Stimulated activated CD4-positive, alpha-beta T cell treated with anti-CD3 and anti-CD28 coated beads, Interleukin-1b, Interleukin-23, amount 100 ng/mL, for 24 hours (primary cell): ENCODE data around the gene PIEZO1.

Source experiments
- DNase-seq, 4 experiments: peaks; one replicate each; pipeline ENCODE4 v3.0.0-alpha.2; 2020; ENCODE audit warnings: low read depth in 4 of 4, low spot score in 1 of 4

The PIEZO1 gene

DNA sequence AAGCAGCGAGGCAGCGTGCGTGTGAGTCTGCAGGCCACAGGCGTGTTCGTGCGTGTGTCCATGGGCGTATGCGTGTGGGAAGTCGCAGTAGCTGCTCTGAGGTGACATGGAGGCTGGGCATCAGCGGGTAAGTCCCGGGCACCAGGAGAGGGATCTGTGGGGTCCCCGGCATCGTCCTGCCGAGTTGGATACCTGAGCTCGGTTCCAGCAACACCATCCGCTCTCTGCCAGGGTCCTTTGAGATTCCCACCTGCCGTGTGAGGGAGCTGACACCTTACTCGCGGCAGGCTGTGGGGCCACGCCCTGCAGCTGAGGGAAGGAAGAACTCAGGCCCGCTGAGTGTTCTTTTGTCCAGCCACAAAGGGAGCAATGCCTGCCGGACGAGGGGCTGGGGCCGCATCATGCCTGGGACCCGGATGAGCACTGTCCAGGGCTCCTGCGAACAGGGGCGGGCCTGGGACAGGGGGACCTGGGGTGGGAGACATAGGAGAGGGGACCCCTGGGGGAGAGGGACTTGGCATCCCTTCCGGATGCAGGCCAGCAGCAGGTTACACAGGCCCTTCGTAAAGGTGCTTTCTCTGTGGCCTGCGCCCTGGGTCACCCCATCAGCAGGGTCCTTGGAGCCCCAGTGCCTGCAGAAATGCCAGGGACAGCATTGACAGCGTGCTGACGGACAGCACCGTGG is 93.7 kb downstream of the PIEZO1 start:
- no peak for DNase-seq

DNA sequence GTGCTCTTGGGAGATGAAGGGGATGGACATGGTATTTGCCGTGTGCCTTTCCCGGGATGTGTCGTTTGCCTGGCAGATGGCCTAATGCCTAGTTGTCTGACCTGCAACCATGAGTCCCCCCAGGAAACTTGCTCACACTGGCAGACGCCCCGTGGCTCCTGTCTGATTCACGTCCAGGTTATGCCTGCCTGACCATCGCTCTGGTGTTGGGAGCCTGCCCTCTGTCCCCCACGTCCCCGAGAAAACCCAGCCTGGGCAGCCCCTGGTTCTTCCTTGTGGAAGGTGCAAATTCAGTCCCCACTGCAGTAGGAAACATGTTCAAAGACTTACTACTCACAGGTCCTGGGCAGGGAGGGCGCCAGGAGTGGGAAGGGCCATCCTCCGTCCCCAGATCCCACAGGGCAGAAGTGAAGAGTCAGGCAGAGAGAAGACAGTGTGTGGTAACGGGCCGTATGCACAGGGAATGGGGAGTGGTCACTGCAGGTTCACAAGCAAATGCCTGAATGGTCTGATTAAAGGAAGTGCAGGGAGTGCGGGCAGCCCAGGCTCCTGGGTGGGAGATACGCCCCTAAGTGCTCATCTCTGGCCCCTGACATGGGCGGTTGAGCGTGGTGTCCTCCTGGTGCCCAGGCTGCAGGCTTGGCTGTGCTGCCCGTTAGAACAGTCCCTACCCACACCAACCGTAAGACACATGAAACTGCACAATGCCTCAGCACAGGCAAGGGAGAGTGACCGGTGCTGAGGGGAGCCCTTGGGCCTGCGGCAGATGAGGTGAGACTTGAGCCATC is 94.5 kb downstream of the PIEZO1 start:
- DNase-seq = no peak

DNA sequence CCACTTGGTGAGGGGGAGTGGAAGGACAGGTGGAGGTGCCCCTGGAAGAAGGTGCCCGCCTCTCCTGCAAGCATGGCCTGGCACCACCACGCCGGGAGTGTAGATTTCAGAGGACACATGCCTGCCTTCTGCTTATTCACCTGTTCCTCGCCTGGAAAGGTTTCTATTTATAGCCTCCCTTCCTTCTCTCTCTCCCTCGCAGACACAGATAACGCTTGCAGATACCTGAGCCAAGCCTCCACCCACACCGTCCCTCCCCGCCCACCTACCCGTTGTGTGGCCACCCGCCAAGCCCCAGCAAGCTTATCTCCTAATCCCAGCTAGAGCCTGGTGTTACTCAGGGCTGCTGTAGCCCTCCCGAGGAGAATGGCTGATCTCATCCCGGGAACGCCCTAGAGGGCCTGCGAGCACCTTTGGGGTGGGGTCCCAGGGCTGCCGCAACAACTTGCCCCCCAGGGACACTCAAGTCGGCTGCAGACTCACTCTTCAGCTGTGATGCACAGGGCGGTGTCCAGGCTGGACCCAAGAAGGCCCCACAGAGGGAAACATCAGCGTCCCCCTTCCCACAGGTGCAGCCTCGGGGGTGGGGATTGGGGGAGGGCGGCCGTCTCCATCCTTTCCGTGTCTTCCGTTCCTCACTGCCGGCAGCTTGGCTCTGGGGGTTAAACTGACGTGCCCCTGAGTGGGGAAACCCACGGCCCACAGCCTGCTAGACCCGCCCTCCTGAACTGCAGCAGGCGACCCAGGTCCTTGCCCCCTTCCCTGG is 96.8 kb downstream of the PIEZO1 start:
- no peak for DNase-seq

DNA sequence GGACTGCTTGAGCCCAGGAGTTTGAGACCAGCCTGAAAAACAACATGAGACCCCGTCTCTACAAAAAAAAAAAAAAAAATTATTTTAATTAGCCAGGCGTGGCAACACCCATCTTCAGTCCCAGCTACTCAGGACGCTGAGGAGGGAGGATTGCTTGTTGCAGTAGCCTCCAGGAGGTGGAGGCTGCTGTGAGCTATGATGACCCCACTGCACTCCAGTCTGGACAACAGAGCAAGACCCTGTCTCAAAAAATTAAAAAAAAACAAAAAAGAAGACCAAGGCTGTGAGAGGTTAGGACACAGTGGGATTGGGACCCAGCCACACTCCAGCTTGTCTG is 97.4 kb downstream of the PIEZO1 start:
- DNase-seq = no peak

DNA sequence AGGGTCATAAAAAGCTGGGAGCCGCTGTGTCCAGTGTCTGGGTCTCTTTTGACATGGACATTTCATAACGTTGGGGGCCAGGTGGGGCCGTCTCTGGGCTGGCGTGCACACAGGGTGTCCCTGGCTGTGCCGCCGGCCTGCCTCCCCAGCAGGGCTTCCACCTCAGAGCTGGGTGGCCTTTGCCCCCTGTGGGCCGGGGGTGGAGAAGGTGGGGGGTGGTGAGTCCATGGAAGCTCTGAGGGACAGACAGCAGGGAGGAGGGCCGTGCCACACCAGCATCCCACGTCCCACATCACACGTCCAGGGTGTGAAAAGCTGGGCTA is 97.8 kb downstream of the PIEZO1 start:
- DNase-seq = no peak

DNA sequence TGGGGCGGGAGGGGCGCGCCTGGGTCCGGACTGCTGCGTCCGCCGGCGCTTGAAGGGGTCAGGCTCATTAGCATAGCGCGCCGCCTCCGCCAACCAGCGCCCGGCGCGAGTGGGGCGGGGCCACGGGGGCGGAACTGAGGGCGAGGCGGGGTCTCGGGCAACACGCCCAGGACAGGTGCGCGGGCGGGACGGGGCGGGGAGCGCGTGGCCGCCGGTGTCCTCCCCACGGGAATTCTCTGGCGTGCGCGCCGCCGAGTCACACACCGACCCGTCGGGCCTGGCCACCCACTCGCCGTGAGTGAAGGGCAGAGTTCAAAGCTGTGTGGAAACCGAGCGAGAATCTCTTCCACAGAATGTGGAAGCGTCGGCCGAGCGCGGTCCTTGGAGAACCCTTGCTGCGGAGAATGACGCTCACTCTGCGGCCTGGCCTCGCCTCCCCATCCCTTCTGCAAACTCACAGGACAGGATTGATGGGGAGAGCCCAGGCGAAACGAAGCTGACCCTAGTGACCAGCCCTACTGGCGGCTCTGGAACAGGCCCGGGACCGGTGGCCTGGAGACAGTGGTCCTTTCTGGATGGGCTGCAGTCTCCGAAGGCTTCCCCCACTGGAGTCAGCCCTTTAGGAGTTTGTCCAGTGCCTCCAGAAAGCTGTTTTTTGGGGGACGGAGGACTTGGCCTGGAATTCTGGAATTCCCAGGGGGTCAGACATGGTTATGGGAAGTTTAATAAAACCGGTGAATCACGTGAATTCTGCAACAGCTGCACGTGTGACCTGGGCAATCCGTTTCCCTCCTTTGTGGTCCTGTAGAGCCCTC is 98.4 kb downstream of the PIEZO1 start, which contains the start of gene SNAI3:
Gene SNAI3 (minus strand): TSS at position 69 of the 815 bp plus-strand sequence. CDS start 101 bp downstream, outside the sequence.
- DNase-seq = peak; percentile 50 to 82 (median 67)

DNA sequence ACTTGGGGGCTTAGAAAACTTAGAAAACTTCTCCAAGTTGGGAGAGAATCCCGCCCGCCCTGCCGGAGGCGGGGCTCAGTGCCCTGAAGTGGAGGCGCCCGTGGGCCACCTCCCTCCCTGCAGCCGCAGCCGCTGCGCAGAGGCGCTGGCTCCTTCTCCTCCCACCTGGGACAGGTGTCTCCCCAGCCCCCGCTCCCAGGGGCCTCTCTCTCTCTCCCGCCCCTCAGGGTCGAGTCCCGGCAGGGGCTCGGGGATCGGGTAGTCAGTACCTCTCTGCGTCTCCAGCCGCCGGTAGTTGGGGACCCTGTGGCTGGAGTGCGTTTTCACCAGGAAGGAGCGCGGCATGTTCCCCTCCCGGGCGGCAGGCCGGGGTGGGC is 99.0 kb downstream of the PIEZO1 start:
- DNase-seq = no peak

DNA sequence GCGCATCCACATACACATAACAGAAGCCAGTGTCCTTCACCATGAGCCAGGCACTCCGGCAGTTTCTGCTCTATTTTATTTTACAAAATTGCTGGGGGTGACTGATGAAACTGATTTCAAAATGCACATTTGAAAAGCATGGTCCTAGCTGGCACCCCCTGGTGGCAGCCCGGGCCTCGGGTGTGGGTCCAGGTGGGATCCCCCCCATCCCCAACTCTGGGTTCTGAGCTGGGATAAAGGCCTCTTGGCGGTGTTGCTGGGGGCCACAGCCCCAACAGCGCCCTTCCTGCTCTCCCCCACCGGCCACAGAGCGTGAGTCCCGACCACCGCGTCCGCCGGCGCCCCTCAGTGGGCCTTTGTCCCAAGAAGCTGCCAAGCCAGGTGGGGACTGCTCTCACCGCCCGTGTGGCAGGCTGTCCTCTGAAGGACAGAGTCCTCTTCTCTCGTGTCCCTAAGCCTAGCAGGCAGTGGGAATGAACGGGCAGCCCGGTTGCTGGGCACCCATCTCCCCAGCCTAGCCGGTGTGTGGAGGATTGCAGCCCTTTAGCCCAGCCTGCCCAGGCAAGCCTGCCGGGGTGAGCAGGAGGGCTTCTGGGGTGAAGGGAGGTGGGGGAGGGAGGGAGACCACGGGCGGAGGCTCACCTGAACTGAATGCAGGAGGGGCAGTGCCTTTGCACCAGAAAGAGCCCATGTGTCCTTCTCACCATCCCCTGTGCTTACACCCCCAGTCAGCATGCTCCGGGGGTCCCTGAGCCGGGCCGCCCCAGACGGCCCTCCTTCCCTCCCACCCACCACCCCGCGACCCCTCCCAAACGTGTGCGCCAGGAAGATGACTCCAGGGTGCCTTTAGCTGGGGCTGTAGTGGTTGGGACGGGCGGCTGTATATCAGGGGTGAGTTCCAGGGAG is 99.6 kb downstream of the PIEZO1 start:
- DNase-seq = peak in 1 of 4 experiments; percentile 65

DNA sequence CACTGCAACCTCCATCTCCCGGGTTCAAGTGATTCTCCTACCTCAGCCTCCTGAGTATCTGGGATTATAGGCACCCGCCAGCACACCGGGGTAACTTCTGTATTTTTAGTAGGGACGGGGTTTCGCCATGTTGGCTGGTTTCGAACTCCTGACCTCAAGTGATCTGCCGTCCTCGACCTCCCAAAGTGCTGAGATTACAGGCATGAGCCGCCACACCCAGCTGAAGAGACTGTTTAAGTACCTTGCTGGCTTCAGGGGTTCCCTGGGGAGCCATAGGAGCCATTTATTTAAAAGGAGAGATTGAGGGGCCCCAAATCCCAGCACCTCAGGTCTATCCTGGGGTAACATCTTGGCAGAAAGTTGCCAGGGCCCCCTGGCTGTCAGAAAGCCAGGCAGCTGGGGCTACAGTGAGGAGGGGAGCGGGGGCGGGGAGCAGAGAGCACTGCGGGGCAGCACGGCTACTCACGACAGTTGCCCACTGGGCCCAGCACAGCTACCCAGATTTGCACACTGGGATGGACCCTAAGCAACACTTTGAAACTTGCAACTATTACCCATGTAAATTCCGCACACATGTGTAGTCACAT is 100.4 kb downstream of the PIEZO1 start:
- DNase-seq = no peak

DNA sequence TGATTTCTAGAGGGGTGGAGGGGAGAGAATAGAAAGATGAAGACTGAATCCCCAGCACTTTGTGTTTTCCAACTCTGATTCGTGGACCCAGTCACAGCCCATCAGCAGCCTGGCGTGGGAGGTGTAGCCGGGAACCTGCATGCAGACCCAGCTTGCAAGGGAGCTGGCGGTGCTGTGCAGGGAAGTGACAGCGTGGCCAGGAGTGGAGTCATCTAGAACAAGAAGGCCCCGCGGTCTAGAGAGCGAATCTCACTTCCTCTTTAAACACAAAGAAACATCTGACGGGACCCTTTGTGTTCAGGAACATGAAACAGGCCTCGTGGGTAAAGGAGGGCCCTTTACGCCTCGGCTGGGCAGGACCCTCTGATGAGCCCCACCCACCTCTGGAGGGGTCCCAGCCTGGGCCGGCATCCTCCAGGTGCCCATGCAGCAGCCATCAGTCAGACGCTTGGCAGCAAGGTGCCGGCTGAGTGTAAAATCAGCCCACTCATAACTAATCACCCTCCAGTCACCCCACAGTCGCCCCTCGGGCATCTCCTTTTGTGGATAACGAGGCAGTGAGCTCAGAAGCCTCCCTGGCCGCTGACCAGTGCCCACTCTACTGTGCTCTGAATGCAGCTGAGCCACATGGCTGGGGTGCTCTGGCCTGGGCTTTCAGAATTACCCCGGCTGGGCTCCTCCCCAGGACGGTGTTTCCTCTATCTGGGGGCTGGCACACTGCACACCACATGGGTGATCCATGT is 103.1 kb downstream of the PIEZO1 start:
- DNase-seq = peak in 1 of 4 experiments; percentile 64

DNA sequence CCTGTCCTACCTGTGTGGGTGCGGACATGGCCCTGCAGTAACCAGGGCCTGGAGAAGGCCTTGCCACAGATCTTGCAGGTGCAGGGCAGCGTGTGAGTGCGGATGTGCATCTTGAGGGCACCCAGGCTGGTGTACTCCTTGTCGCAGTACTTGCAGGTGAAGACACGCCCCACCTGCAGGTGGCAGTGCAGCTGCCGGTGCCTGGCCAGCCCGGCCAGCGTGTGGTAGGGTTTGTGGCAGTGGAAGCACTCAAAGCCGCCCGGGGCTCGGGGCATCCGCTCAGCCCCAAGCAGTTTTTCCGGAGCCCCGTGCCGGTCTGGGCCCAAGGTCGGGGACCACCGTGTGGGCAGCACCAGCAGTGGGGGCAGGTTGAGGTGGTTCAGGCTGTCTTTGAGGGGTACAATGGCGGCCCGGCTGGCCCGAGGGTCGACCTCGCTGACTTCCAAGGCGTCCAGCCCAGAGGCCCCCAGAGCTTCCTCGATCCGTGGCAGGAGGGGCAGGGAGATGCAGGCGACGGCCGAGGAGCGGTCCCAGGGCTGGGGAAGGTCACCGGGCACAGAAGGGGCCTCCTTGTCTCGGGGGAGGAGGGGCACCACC is 103.8 kb downstream of the PIEZO1 start:
- peak in 1 of 4 experiments; percentile 52 for DNase-seq

DNA sequence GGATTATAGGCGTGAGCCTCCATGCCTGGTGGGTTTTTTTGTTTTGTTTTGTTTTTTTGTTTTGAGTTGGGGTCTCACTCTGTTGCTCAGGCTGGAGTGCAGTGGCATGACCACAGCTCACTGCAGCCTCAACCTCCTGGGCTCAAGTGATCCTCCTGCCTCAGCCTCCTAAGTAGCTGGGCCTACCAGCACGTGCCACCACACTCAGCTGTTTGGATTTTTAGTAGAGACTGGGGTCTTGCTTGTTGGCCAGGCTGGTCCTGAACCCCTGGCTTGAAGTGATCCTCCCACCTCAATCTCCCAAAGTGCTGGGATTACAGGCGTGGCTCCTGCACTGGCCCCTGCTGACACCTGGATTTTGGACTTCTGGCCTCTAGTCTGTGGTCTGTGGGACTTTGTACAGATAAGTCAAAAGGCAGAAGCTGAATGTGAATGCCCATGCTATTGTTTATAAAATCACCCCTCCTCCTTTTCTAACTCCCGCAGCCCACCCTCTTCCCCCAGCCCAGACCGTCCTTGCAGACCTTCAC is 104.4 kb downstream of the PIEZO1 start:
- no peak for DNase-seq

DNA sequence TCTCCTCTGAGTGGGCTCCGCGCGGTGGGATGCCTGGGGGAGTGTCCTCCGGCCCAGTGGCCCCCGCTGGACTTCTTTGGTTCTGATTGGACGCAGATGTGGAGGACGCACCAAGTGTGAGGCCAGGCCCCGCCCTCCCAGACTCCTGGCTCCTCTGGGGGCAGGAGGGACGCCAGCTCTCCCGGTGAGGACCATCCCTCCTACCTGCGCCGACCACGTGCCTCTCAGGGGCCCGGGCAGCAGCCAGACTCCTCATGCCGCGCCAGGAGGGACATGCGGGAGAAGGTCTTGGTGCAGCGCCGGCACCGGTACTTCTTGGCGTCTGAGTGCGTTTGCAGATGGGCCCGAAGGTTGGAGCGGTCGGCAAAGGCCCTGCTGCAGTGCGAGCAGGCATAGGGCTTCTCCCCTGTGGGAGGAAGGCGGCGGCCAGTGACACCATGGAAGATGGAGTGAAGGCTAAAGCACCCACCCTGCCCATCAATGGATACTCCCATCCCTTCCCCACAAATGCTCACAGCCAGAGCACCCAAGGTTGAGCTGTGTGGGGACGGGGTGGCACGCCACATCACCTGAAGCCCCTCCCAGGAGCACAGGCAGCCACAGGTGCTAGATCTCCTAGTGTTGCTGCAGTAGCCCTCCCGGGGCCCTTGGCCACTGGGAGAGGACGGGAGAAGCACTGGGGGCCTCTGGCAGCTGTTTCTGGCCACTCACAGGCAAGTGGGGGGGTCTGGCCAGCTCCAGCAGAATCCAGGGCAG is 106.6 kb downstream of the PIEZO1 start:
- no peak for DNase-seq

DNA sequence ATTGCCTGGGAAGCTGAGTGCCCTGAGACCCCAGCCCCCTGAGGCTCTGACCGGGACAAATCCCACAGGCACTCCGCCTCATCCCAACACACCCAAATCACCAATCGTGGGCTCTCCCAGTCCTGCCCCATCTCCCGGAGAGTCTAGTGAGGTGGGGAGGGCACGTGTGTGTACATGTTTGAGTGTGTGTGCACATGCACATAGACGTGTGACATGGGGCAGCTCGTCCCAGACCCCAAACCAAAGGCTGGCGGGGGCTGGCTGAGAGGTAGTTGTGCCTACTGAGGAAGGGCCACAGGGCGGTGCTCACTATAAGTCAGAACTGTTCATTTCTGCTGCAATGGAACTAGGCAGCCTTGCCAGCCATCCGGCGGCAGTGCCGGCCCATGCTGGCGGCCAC is 107.3 kb downstream of the PIEZO1 start:
- DNase-seq = no peak

DNA sequence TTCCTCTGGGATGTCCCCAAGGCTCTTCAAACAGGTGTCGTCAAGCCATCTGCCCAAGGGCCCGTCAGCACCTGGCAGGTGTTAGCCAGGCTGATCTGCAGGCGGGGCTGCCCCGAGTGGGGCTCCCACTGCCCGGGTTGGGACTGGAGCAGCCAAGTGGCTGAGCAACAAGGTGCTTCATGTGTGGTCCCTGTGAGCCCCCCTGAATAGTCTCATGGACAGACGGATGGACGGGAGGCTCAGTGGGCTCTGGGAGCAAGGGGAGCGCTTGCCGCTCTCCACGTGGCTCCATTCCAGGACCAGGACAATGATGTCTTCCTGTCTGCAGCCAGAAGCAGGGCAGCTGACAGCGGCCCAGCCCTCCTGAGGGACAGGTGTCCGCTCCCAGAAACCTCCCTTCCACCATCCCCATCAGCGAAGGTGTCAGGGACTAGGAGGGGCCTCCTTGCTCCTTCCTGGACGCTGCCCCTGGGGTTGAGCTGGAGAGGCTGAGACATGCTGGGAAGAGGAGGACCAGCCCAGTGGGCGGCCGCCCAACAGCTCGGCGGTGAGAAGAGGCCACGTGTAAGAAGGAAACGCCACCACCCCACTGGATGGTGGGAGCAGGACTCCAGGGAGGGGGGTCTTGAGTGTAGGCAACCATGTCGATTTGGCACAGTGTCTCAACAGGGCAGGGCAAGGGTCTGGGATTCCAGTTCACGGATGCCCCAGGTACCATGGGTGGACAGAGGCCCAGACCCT is 108.3 kb downstream of the PIEZO1 start:
- no peak for DNase-seq

DNA sequence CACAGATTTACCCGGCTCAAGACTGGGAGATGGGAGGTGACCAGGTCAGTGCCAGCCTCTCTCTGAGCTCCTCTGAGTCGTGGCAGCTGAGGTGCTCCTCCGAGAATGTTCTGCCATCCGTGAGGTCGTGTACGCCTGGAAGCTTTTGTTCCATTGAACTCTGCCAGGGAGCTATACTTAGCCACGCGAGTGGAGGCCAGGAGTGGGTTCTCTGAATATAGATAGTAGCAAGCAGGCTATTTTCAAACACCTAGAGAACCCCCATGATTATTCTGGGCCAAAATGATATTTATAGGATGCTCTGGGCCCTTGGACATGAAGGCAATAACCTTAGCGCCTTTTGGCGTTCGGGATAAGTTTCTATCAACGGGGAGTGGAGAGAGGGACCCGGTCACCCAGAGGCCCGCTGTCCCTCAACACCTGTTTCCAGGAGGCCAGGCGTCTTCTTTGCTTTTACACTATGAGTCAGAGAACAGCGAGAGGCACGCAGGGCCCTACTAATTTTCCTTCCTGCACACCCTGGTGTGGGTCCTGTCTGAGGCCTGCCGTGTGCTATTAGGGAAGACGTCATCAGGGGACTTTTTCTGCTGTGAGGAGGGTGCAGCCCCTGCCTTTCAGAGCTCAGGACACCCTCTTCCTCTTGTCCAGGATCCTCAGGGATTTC is 111.2 kb downstream of the PIEZO1 start:
- DNase-seq = no peak

DNA sequence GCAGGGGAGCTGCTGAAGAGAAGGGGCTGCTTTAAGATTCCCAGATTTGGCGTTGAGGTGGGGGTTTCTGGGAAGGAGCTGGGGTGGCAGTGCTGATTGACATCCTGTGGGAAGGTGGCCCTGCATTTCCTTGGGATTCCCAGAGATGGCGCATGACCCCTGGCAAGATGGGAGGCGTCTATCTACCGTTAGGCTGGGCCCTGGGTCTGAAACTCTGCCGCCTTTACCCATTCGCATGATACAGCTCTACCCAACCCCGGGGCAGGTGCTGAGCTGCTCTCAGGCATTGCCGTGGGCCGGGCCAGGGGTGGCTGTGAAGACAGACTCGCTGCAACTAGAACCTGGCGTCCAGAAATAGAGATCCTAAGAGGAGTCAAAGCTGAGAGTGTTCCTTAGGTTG is 112.2 kb downstream of the PIEZO1 start:
- no peak for DNase-seq
